D341Med (cell line): ENCODE measurements around the gene CD19.
A peak's percentile ranks its signal among the peaks of the same experiment; 100 is the strongest.
"Not testable (repeated sequence)": the region's sequence is repeated elsewhere in the genome, so short reads cannot be mapped to it uniquely, and the experiment has no call there.

Source experiments
- DNase-seq: peaks from one replicate; pipeline ENCODE4 v3.0.0; 2012; ENCODE audit warnings: low spot score

CD19 gene

DNA sequence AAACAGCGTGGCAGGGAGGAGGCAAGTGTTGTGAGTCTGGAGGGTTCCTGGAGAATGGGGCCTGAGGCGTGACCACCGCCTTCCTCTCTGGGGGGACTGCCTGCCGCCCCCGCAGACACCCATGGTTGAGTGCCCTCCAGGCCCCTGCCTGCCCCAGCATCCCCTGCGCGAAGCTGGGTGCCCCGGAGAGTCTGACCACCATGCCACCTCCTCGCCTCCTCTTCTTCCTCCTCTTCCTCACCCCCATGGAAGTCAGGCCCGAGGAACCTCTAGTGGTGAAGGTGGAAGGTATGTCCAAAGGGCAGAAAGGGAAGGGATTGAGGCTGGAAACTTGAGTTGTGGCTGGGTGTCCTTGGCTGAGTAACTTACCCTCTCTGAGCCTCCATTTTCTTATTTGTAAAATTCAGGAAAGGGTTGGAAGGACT lies at the start of gene CD19:
TSS of gene CD19 (plus strand) at position 171 of the 425 bp plus-strand sequence. CDS start at position 201, 30 bp downstream.
- no peak for DNase-seq

DNA sequence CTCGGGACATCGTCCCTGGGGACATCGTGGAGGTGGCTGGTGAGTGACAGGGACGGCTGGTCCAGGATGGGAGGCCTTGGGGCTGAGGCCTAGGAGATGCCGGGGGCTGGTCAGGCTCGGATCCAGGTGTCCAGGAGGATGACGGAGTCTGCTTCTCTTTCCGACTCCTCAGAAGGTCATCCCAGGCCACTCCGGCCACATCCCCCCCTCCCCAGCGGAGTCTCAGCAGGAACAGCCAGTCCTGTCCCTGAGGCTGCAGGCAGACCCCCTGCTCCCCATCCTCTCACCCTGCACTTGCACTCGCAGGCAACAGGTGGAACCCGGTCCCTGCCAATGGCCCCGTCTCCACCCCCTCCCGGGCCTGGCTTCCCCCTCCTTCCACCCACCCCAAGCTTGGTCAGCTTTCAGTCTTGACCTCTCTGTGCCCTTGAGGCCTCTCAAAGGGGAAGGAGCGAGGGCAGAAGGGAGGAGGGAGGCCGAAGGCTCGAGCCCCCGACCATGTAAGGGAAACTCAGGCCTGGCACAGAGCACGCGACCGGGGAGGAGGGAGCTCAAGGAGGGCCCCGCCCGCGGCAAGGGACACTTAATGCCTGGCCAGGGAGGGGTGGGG lies 49.1 kb upstream of the CD19 start:
- no peak for DNase-seq

DNA sequence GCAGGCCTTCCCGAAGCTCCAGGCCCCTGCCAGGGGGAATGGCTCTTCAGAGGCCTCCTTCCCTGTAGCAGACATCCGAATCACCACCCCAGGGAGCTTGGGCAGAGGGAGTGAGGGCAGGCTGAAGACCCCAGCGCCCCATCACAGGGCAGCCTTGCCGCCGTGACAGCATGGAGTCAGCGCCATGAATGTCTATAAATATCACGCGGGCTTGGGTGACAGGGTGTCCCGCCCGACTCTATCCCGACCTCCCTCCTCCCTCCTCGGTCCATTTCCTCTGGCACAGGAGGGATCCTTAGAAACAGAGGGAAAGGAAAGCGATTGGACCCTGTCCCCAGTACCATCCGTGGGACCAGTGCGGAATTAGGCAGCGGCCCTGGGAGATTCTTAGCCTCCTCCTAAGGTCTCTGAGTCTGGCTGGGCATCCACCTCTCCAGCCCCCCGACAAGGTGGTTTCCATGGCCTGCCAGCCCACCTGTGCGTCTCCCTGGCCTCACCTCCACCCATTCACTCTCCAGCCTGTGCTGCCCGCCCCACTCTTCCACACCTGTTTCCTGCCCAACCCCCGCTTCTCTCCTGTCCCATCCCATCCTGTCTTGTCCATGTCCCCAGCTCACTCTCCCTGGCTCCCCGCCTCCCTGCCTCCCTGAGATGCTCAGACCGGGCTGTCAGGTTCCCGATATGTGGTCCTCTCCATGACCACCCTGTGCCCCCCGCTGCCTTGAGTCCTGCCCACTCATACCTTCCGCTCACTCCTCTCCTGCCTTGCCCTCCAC lies 48.4 kb upstream of the CD19 start:
- no peak for DNase-seq

DNA sequence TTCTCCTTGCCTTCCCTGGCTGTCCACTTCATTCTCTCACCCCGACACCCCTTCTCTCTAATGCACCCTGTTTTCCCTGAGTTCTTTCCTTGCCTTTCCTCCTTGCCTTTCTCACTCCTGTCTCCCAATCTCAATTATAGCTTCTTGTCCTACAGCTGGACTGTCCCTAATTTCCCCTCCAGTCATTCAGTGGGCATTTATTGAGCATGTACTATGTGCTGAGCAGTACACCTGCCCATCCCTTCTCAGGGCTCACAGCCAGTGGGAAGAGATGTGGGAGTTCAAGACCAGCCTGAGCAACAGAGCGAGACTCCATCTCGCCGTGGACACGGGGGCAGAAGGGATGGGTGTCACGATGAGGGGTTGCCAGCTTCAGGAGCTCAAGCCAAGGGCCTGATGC lies 47.7 kb upstream of the CD19 start:
- no peak for DNase-seq

DNA sequence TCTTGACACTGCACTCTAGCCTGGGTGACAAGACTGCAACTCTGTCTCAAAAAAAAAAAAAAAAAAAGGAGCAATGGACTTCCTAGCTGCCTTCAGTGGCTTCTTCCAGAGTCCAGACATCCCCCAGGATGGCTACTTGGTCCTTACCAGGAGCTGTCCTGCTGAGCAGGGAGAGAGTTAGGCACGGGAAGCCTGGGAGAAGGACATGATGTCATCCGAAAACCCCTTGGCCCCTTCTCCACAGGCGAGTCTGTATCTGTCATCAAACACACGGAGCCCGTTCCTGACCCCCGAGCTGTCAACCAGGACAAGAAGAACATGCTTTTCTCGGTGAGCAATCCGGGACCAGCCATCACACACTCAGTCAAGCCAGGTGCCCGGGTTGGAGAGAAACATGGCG lies 44.8 kb upstream of the CD19 start:
- DNase-seq = no peak

DNA sequence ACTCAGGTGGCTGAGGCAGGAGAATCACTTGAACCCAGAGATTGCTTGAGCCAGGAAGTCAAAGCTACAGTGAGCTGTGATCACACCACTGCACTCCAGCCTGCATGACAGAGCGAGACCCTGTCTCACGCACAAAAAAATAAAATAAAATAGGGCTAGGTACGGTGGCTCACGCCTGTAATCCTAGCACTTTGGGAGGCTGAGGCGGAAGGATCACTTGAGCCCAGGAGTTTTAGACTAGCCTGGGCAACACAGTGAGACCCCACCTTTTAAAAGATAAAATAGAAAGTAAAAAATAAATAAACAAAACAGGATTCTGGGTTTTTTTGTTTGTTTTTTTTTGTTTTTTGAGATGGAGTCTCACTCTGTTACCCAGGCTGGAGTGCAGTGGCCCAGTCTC lies 41.4 kb upstream of the CD19 start:
- not testable (repeated sequence) for DNase-seq

DNA sequence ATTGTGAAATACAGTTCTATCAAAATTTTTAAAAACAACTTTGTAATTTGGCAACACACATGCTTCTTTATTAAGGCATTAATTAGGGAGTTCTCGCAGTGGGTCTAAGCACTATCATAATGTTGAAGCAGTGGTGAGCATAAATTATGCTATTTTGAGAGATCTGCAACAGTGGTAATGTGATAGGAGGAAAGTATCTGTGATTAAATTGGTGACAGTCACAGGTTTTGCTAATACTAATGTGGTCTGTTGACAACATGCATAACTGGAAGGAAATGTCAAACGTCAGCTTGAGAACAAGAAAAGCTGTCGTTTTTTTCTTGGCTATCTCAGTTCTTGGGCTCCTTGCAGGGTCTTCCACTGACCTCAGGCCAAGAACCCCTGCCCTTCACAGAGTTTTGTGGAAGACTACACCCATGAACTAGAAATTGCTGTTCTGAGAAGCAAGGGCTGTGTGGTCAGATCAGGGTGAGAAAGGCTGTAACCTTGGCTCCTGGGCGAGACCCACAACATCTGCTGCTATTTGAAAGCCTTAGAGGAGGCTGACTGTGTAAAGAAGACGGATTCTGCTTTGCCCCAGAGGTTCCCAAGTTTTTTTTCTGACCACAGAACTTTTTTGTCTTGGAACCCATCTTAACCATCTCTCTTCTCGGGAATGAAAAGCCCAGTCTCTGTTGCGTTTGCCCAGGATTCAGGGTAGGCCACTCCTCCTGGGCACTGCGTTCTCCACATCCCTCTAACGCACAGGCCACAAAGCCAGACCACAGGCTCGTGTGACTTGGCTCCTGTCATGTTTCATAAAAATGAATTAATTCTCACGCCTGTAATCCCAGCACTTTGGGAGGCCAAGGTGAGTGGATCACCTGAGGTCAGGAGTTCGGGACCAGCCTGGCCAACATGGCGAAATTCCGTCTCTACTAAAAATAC lies 39.5 kb upstream of the CD19 start:
- no peak for DNase-seq

DNA sequence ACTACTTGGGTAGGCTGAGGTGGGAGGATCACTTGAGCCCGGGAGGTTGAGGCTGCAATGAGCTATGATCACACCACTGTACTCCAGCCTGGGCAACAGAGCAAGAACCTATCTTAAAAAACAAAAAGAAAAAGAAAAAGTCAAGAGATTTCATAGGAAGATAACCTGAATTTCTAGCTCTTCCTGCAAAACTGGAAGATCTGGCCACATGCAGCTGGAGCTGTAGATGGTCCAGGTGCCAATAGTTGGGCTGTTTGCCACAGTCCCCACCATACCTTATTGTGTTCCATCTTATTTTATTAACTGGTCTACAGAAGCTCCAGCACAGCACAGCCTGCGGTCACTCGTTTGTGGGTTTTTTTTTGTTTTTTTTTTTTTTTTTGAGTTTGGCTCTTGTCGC lies 38.5 kb upstream of the CD19 start:
- DNase-seq = no peak

DNA sequence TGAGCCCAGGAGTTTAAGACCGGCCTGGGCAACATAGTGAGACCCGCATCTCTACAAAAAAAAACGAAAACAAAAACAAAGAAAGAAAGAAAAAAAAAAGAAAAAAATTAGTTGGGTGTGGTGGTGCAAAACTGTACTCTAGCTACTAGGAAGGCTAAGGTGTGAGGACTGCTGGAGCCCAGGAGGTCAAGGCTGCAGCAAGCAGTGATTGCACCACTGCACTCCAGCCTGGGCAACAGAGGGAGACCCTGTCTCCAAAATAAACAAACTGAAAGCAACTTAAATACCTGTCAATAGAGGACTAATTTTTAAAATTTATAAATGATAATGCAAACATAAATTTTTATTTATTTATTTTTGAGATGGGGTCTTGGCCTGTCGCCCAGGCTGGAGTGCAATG lies 36.2 kb upstream of the CD19 start:
- DNase-seq = no peak

DNA sequence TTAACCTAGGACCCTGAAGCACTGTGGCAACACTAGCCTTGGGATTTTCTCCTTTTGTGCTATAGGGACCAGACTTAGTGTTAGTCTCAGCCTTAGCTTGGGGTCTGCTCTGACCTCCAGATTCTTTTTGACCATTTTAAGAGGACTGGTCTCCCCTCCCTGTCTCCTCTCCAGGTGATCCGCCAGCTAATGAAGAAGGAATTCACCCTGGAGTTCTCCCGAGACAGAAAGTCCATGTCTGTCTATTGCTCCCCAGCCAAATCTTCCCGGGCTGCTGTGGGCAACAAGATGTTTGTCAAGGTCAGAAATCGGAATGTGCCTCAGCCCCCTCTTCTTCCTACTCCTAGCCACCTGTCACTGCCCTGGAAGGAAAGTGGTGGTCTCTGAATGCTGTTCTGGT lies 33.9 kb upstream of the CD19 start:
- no peak for DNase-seq

DNA sequence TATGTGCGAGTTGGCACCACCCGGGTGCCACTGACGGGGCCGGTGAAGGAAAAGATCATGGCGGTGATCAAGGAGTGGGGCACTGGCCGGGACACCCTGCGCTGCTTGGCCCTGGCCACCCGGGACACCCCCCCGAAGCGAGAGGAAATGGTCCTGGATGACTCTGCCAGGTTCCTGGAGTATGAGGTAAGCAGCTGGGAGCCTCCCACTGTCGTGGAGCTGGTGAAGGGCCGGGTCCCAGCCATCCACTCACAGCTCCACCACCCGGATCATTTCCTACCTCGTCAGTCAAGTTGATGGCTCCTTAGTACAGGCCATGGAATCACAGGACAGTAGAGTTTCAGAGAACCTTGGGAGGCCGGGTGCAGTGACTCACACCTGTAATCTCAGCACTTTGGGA lies 33.5 kb upstream of the CD19 start:
- DNase-seq = no peak

DNA sequence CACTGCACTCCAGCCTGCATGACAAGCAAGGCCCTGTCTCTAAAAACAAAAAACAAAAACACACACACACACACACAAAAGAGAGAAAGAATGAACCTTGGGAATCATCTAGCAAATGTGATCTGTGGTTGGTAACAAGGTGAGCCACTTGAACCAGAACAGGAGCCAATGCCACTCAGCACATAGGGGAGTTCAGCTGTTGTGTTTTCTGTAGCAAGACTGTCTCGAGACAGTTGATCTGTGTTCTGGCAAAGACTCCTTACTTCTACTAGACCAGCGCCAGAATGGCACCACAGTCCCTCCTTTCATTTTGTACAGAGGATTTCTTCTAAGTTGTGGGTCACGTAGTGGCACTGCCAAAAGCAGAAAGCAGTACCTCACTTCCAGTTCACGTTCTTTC lies 32.8 kb upstream of the CD19 start:
- DNase-seq = no peak

DNA sequence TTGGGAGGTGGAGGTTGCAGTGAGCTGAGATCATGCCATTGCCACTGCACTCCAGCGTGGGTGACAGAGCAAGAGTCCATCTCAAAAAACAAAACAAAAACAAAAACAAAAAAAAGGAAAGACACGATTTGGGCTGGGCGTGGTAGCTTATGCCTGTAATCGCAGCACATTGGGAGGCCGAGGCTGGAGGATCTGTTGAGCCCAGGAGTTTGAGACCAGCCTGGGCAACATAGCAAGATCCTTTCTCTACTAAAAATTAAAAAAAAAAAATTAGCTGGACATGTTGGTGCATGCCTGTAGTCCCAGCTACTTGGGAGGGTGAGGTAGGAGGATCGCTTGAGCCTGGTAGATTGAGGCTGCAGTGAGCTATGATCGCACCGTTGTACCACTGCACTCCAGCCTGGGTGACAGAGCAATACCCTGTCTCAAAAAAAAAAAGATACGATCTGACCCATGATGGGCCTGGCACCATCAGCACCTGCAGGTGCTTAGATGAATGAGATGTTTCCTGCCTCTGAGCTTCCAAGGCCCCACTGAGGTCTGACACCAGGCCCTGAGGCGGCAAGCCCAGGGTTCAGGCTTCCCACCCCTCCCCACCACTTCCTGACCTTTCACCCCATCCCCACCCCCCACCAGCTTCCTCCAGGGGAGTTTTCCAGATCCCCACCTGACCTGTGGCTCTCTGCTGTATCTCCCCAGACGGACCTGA lies 31.7 kb upstream of the CD19 start:
- DNase-seq = no peak

DNA sequence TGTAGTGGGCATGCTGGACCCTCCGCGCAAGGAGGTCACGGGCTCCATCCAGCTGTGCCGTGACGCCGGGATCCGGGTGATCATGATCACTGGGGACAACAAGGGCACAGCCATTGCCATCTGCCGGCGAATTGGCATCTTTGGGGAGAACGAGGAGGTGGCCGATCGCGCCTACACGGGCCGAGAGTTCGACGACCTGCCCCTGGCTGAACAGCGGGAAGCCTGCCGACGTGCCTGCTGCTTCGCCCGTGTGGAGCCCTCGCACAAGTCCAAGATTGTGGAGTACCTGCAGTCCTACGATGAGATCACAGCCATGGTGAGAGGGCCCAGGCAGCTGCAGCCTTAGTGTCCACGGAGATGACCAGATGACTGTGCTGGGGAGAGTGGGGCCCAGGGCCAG lies 31.2 kb upstream of the CD19 start:
- no peak for DNase-seq

DNA sequence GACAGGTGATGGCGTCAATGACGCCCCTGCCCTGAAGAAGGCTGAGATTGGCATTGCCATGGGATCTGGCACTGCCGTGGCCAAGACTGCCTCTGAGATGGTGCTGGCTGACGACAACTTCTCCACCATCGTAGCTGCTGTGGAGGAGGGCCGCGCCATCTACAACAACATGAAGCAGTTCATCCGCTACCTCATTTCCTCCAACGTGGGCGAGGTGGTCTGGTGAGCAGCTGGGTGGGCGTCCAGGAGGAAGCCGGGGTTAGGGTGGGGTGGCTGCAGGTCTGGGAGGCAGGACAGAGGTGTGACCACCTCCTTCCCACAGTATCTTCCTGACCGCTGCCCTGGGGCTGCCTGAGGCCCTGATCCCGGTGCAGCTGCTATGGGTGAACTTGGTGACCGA lies 29.9 kb upstream of the CD19 start:
- DNase-seq = no peak

DNA sequence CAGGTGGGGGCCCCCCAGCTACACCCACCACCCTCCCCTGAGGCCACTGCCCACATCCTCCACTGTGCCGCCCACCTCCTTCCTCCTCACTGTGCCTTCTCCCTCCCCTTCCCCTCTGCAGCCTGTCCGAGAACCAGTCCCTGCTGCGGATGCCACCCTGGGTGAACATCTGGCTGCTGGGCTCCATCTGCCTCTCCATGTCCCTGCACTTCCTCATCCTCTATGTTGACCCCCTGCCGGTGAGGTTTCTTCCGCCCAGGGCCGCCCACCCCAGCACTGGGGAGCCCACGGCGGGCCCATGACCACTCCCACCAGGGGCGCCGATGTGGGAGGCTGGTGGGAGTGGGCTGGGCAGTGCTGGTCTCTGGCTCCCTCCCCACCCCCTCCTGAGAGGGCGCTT lies 28.9 kb upstream of the CD19 start:
- DNase-seq = no peak

DNA sequence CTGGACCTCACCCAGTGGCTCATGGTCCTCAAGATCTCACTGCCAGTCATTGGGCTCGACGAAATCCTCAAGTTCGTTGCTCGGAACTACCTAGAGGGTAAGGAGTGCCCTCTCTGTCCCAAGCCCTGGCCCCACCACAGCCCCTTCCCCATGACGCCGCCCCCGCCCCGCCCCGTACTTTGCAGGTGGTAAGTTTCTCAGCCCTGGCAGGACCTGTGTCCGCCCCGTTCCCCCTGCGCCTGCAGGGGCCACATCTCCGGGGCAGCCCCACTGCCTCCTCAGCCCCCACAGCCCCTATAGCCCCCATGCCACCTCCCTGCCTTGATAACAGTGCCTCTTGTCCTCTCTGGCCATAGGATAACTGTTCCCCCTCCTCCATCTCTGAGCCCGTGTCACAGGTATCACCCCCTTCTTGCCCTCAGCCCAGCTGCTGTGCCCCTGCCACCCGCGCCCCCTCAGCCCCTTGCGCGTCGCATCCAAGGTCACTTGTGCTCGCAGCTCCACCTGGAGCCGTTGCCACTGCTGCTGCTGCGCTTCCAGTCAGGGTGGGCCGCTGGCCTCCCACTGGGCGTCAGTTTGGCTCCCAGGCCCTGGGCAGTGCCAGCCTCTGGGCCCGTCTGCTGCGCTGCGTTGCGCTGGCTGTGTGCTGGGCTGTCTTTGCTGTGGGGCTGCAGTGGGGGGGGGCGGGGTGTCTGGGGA lies 28.3 kb upstream of the CD19 start:
- no peak for DNase-seq

DNA sequence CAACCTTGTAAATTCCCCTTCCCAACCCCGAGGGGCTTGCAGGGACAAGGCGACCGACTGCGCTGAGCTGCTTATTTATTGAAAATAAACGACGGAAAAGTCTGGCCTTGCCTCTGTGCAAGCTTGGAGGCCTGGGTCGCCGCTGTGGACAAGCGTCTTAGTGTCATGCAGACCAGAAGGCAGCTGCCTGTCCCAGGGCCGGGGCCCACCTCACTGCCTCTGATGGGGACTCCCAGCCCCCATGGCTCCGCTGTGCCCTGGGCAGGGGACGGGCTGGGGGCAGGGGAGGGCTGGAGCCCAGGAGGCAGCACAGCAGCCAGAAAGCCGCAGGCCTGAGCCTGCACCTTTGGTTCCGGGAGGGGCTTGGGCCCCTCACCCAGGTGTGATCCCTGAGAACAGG lies 27.4 kb upstream of the CD19 start:
- DNase-seq = no peak

DNA sequence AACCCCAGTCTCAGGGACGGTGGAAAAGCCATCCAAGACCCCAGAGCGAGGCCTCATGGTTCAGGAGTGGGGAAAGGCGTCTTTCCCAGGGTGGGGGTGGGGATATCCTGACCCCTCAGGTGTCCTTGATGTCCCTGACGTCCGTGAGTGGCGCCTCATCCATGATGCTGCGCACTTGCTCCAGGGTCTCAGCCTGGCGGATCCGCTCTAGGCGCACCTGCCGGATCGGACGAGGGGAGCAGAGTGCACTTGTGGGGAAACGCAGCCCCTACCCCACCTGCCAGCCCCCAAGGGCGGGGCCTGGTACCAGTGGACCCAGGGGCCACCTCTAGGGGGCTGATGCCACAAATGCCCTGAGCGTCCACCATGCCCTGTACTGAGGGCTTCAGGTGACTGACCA lies 26.9 kb upstream of the CD19 start:
- no peak for DNase-seq

DNA sequence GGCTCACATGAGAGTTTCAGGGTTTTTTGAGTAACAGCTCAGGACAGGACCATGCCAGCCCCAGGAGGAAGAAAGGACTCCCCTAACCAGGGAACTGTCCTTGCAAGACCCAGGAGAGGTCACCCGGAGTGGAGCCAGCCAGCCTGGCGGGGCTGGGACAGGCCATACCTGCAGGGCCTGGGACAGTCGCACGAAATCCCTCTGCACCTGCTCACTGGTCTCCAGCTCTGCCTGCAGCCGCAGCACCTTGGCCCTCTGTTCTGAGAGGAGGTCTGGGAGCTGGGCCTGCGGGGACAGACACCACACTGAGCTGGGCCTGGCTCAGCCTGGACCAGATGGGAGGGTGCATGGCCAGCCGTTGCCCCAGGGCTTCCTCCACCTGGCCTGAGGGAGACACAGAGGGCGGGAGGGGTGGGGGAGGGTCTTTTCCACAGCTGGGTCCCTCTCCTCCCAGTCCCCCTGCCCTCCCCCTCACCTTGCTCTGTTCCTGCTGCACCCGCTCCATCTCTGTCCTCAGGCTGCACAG lies 26.5 kb upstream of the CD19 start:
- DNase-seq = no peak

DNA sequence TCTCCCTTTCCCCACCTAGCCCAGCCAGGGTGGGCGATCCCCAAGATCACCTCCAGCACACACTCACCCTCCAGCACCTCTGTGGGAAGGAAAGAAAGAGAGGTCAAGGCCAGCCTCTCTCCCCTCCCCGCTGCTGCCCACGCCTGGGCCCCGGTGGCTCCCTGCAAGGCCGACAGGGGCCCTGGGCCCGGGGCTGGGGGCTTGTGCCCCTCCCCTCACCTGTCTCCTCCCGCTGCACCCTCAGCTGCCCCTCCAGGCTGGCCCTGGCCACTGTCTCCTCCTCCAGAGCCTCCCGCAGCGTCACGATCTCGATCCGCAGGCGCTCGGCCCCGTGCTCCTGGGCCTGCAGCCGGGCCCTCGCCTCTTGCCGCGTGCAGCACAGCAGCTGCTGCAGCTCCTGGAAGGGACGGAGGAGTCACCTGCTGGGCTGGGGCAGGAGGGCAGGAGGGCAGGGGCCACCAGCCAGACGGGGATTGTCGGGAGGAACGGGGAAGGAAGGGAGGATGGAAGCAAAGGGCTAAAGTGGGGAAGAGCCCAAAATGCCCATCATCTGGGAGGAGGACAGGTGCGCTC lies 25.9 kb upstream of the CD19 start:
- peak; percentile 24 for DNase-seq
